K562 (cell line): ENCODE results near the gene PRCC. TPM values are rescaled to one million over a fixed set of nuclear protein-coding genes. Genes with fewer than 3 reads are reported as not detected.

ENCODE experiments used
- CTBP1 ChIP-seq: fragments of 450-650 bp; IDR thresholded peaks from 2 replicates; pipeline ENCODE4 v1.6.1; 2016; ENCODE audit warnings: borderline replicate concordance
- CXXC5 ChIP-seq: fragments of 250-450 bp; sonication (Bioruptor Pico); IDR thresholded peaks from 2 replicates; pipeline ENCODE4 v1.8.0; 2022; ENCODE audit warnings: inconsistent platforms, mild to moderate bottlenecking, moderate library complexity
- ETV1 ChIP-seq: fragments of 450-650 bp; conservative IDR thresholded peaks from 2 replicates; pipeline ENCODE4 v1.6.1; 2016; ENCODE audit warnings: missing genetic modification characterization, control low read depth, low read depth, missing compliant biosample characterization
- MTA2 ChIP-seq: fragments of 450-650 bp; IDR thresholded peaks from 2 replicates; pipeline ENCODE4 v1.6.1; 2016; ENCODE audit warnings: low read depth
- RCOR1 ChIP-seq, 2 experiments: IDR thresholded peaks; 2 replicates each; pipeline ENCODE4 v1.6.1; 2012; ENCODE audit warnings: low read depth in 2 of 2, low read length in 2 of 2, borderline replicate concordance in 1 of 2, improper control_type of control experiment in 1 of 2
- TGIF2 ChIP-seq: sonication (generic); formaldehyde crosslinking; IDR thresholded peaks from 2 replicates; pipeline ENCODE4 v1.8.1; 2022; ENCODE audit warnings: mild to moderate bottlenecking, missing genetic modification reagents, moderate library complexity
- ZNF24 ChIP-seq: fragments of 450-650 bp; IDR thresholded peaks from 2 replicates; pipeline ENCODE4 v1.6.1; 2016
- polyA plus RNA-seq, 8 experiments: library from polyadenylated mRNA; depleted of rRNA in 4 of 8; stranded (reverse) in 5 of 8; unstranded in 3 of 8; fragments of >200 nt; fragmentation: Nextera tagmentation in 2 of 8; fragmentation: Illumina TruSeq in 1 of 8; extraction: Ambion mirVana in 2 of 8; extraction: Trizol in 1 of 8; gene quantifications; 2 replicates each; pipeline versions ENCODE4 v1.2.1 to v1.2.3, GENCODE V29; 2011 to 2014; ENCODE audit warnings: inconsistent platforms in 1 of 8, missing spikeins in 1 of 8
- total RNA-seq, 7 experiments: library from RNA; depleted of rRNA in 6 of 7; stranded (reverse); fragments of >200 nt in 6 of 7; fragmentation: Illumina TruSeq in 2 of 7; extraction: Trizol in 2 of 7; gene quantifications; 2 replicates each; pipeline versions ENCODE4 v1.2.1 to v1.2.3, GENCODE V29; 2011 to 2021; ENCODE audit warnings: low replicate concordance in 1 of 7
- TF ChIP-seq, protein P1 (sequence below), 2 experiments: fragments of 450-650 bp; IDR thresholded peaks; 2 replicates each; pipeline ENCODE4 v1.6.1; 2016; ENCODE audit warnings: mild to moderate bottlenecking in 2 of 2, borderline replicate concordance in 1 of 2, low read depth in 1 of 2, moderate library complexity in 1 of 2

PRCC gene
- total and polyA plus RNA-seq, 9 of the 15 experiments (the other 6 are each of a cell fraction or from before 2014, with no cell fraction given), result 23.9 to 201 (median 41.1) TPM

DNA sequence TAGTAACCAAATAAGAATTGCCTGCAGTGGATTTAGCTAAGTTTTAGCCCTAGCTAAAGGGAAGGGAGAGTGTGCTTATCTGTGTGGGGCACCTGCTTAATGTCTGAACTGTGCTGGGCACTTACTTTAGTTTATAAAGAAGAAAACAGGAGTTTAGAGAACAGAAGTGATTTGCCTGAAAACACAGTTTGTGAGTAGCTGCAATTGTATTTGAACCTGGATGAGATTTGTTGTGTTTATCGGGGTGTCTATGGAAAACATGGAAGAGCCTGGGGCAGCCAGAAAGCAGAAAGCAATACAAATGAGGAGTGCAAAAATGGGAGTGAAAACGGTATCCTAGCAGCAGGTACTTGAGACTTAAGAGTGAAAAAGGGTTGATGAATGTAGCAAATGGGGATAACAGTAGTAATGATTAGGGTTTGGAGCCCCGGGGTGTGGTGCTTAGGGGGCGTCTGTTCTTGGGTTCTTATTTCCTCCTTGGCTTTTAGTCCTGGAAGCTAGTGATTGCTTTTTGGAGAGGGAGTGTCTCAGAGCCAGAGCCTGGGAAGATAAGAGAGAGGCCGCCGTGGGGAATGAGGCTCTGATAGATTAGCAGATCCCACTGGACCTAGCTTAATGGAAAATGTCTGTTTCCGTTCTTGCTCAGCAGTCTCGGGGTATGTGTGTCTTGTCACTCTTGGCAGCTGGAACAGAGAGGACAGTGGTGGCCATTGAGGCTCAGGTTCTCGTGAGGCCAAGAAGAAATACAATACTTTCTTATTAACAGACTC is 5.6 kb downstream of the PRCC start (continued):
- TF ChIP-seq, protein P1, sequence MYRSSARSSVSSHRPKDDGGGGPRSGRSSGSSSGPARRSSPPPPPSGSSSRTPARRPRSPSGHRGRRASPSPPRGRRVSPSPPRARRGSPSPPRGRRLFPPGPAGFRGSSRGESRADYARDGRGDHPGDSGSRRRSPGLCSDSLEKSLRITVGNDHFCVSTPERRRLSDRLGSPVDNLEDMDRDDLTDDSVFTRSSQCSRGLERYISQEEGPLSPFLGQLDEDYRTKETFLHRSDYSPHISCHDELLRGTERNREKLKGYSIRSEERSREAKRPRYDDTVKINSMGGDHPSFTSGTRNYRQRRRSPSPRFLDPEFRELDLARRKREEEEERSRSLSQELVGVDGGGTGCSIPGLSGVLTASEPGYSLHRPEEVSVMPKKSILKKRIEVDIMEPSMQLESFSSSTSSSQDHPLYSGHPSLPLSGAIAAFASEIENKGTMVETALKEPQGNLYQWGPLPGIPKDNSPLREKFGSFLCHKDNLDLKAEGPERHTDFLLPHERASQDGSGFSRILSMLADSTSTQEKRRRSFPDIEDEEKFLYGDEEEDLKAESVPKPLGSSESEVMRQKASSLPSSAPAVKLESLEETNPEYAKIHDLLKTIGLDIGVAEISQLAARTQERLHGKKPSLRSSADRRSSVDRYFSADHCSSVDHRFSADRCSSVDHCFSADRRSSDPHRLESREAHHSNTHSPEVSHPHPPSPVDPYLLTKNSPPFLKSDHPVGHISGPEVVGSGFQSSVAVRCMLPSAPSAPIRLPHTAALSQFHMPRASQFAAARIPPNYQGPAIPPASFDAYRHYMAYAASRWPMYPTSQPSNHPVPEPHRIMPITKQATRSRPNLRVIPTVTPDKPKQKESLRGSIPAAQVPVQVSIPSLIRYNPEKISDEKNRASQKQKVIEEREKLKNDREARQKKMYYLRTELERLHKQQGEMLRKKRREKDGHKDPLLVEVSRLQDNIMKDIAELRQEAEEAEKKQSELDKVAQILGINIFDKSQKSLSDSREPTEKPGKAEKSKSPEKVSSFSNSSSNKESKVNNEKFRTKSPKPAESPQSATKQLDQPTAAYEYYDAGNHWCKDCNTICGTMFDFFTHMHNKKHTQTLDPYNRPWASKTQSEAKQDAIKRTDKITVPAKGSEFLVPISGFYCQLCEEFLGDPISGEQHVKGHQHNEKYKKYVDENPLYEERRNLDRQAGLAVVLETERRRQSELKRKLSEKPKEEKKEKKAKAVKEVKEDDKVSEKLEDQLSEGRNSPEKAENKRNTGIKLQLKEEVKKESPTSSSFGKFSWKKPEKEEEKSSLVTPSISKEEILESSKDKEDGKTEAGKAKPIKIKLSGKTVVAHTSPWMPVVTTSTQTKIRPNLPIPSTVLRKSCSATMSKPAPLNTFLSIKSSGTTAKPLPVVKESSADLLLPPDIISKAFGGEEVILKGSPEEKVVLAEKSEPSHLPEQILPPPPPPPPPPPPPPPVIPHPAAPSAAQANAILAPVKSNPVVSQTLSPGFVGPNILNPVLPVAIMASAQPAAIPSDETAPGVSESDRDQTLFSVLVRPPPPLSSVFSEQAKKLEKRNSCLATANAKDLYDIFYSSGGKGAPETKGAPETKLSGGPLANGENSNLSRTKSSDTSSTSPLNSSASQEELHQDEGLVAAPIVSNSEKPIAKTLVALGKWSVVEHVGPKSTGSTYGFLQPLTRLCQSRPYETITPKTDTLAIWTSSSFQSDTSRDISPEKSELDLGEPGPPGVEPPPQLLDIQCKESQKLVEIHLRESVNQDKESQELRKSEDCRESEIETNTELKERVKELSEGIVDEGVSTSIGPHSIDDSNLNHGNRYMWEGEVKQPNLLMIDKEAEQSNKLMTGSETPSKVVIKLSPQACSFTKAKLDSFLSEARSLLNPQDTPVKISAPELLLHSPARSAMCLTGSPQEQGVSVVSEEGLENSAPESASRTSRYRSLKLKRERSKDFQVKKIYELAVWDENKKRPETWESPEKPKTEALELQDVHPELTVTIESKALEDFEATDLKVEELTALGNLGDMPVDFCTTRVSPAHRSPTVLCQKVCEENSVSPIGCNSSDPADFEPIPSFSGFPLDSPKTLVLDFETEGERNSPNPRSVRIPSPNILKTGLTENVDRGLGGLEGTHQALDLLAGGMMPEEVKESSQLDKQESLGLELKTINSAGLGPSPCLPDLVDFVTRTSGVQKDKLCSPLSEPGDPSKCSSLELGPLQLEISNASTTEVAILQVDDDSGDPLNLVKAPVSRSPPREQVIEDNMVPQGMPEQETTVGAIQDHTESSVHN (IDR thresholded peaks at IDR 0.05; ENCODE audit: borderline replicate concordance in 1 of 2, low read depth in 1 of 2), result no peak
- TF ChIP-seq MTA2, result peak; percentile 32
- peak; percentile 9; the same call in 1 of the 2 replicates for TF ChIP-seq CTBP1
- TF ChIP-seq ZNF24, result no peak
- TF ChIP-seq CXXC5 (CRISPR knock-in tag), result peak; percentile 45; the same call in 1 of the 2 replicates
- TF ChIP-seq RCOR1 (IDR thresholded peaks at IDR 0.05; ENCODE audit: borderline replicate concordance in 1 of 2, low read depth in 2 of 2, low read length in 2 of 2), result peak in 1 of 2 experiments; percentile 72; a peak in 1 of 4 replicates
- no peak for TF ChIP-seq TGIF2
- TF ChIP-seq ETV1 (tag), result peak; percentile 48
